ENCODE results near the gene BMP5. TPM values are rescaled to one million over a fixed set of nuclear protein-coding genes. Genes with fewer than 3 reads are reported as not detected.

BMP5 gene
- total and polyA plus RNA-seq, 9 donors, result 0.01 TPM; not detected in 8

DNA sequence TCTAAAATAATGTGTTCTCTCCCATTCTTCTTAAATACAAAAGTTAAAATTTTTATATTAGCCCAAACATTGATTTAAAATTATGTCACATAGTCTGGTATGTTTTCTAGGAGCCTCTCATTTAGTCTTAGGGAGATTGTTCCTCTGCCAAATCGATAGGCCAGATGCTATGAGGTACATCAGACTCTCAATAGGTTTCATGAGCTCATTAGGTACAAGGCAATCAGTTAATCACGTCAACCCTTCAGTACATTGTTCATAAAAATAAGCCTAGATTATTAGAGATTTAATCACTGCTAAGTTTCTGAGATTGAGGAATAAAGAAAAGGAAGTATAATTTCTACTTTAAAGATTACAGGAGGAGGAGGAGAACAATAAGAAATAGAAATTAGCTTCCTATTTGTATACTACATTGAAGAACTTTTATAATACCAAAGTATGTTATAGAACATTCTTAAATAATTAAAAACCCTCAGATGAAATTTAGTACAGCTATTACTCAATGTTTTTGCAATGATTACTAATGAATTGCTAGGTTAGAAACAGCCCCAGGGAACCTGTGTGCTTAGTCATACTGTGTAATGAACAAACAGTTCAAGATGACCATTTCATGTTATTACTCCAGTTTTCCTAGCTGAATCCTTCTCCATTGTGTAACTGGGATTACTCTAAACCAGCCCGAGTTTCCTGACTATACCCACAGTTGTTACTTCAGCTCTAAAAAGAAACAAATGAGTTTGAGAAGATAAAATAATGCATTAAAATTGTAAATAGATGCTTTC, 117.0 kb downstream of the BMP5 start:
- TF ChIP-seq, protein P1, sequence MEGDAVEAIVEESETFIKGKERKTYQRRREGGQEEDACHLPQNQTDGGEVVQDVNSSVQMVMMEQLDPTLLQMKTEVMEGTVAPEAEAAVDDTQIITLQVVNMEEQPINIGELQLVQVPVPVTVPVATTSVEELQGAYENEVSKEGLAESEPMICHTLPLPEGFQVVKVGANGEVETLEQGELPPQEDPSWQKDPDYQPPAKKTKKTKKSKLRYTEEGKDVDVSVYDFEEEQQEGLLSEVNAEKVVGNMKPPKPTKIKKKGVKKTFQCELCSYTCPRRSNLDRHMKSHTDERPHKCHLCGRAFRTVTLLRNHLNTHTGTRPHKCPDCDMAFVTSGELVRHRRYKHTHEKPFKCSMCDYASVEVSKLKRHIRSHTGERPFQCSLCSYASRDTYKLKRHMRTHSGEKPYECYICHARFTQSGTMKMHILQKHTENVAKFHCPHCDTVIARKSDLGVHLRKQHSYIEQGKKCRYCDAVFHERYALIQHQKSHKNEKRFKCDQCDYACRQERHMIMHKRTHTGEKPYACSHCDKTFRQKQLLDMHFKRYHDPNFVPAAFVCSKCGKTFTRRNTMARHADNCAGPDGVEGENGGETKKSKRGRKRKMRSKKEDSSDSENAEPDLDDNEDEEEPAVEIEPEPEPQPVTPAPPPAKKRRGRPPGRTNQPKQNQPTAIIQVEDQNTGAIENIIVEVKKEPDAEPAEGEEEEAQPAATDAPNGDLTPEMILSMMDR (IDR thresholded peaks at IDR 0.05), result no peak
- TF ChIP-seq POLR2A (IDR thresholded peaks at IDR 0.05) (no peak), EP300 (IDR thresholded peaks at IDR 0.05) (no peak)
- intact Hi-C loops (cut with DNase I), result no loop called here
- Histone ChIP-seq H3K4me3 (no peak overlapping the region), H3K27ac (no peak overlapping the region), H3K27me3 (no peaks in the 10 kb centered on the region), H3K4me1 (ENCODE audit: insufficient read depth) (no peaks in the 10 kb centered on the region), H3K9me3 (no peaks in the 10 kb centered on the region), H3K36me3 (no peaks in the 10 kb centered on the region)
- no peak for DNase-seq
- WGBS, 3 donors, result 72 to 78% (median 77%) methylated on average over 3 of the region's 3 CpGs

DNA sequence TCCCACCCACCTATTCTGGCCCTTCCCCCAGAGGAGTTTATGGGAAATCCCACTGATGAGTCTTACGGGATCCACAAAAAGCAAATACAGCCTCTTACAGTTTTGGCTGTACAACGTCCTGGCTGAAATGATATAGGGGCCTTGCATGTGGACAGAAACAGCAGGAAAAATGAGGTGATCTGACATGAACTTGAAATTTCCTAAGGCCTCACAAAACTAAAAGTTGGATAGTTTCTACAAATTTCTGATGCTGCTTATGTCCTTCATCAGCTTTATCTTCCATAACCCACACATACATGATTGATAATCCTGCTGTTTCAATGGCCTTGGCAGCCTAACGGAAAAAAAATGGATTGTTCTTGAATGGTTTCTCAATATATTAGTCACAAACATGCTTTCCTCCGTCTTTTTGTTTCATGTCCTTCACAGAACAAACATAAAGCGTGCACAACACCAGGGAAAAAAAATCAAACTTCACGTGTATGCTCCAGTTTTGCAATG, 118.8 kb downstream of the BMP5 start:
- no peak for DNase-seq
- no peak overlapping the region for H3K27ac ChIP-seq

DNA sequence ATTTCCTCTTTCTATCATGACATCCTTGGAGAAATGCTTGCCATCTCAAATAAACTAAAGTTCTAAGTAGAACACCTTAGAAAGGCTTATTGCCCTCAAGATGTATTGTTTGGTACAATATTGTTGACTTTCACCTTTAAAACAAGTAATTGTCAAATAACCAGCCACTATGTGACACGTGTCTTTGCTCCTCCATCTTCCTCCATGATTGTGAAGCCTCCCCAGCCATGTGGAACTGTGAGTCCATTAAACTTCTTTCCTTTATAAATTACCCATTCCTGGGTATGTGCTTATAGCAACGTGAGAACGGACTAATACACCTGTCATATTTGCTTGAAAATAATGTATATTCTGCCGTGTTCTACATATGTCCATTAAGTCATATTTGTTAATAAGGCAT, 126.5 kb downstream of the BMP5 start:
- intact Hi-C loops (cut with DNase I), result no loop called here

More for the DNA sequence above, 118.8 kb downstream of the BMP5 start:
- WGBS, 3 donors, result 58 to 70% (median 67%) methylated on average over 6 of the region's 6 CpGs
- no peaks in the 10 kb centered on the region for H3K27me3 ChIP-seq
- H3K4me1 ChIP-seq (ENCODE audit: insufficient read depth), result no peaks in the 10 kb centered on the region
- H3K4me3 ChIP-seq, result no peak overlapping the region
- intact Hi-C loops (cut with DNase I), result no loop called here
- TF ChIP-seq EP300 (IDR thresholded peaks at IDR 0.05), result no peak
- TF ChIP-seq, protein P1 (IDR thresholded peaks at IDR 0.05), result no peak
- H3K9me3 ChIP-seq, result no peaks in the 10 kb centered on the region
- H3K36me3 ChIP-seq, result no peaks in the 10 kb centered on the region

DNA sequence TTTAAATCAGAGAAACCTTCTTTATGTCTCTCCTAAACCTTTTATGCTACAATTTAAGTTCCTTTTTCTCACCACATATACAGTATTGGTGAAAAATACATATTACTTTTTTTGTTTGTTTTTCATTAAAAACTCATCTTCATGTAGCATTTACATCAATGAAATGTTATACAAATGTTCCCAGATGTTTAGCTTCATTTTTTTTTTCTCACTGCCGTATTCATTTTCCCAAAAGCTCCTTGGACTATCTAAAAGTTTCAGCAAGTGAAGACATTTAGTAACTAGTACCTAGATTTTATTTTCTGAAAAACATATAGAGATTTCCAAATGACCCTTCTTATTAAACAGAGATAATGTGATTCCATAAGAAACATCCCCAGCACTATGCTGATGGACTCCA, 128.9 kb downstream of the BMP5 start:
- no peaks in the 10 kb centered on the region for H3K36me3 ChIP-seq
- no peak for DNase-seq
- H3K4me3 ChIP-seq, result no peak overlapping the region
- 68 to 74% (median 68%) methylated on average over 1 of the region's 1 CpG for WGBS, 3 donors
- intact Hi-C loops (cut with DNase I), result no loop called here
- no peaks in the 10 kb centered on the region for H3K9me3 ChIP-seq
- TF ChIP-seq EP300 (IDR thresholded peaks at IDR 0.05) (no peak), POLR2A (IDR thresholded peaks at IDR 0.05) (no peak)
- TF ChIP-seq, protein P1 (IDR thresholded peaks at IDR 0.05), result no peak
- H3K4me1 ChIP-seq (ENCODE audit: insufficient read depth), result no peaks in the 10 kb centered on the region
- H3K27me3 ChIP-seq, result no peaks in the 10 kb centered on the region
- no peak overlapping the region for H3K27ac ChIP-seq

More for the DNA sequence above, 126.5 kb downstream of the BMP5 start:
- DNase-seq, result no peak
- H3K9me3 ChIP-seq, result no peaks in the 10 kb centered on the region
- H3K36me3 ChIP-seq, result no peaks in the 10 kb centered on the region
- no peaks in the 10 kb centered on the region for H3K27me3 ChIP-seq
- H3K27ac ChIP-seq, result no peak overlapping the region
- TF ChIP-seq EP300 (IDR thresholded peaks at IDR 0.05), result no peak
- TF ChIP-seq POLR2A (IDR thresholded peaks at IDR 0.05), result no peak
- TF ChIP-seq, protein P1 (IDR thresholded peaks at IDR 0.05), result no peak
- WGBS, 3 donors, result 87 to 91% (median 91%) methylated on average over 4 of the region's 4 CpGs
- H3K4me1 ChIP-seq (ENCODE audit: insufficient read depth), result no peaks in the 10 kb centered on the region
- H3K4me3 ChIP-seq, result no peak overlapping the region

Data from ovary (tissue), 9 donors.